OCI-LY3 (cell line): ENCODE measurements around the gene RAI1.

Source experiments
- CTCF ChIP-seq: fragments of 200-600, 300-600 bp; sonication (generic); IDR thresholded peaks from 2 replicates; pipeline ENCODE4 v1.5.1; 2014; ENCODE audit warnings: antibody characterized with exemption, low read length, low read depth
- EZH2phosphoT487 ChIP-seq: fragments of 200-600 bp; shearing (Covaris generic); IDR thresholded peaks from 2 replicates; pipeline ENCODE4 v1.6.1; 2018; ENCODE audit warnings: antibody characterized with exemption, mixed run types, low read depth

GRCh38 chr17:17760872-17761550 is 79.8 kb downstream of the RAI1 start:
- no peak for TF ChIP-seq EZH2phosphoT487
- TF ChIP-seq CTCF, result no peak
